SIG-M5 treated with dmso at 0.1 percent for 504 hours (cell line): ENCODE measurements around the gene DIRAS1.

Experiments used
- DNase-seq: peaks from one replicate; lab custom pipeline; 2025; ENCODE audit not compliant: unreplicated experiment; lab: John Stamatoyannopoulos, UW

The DIRAS1 gene, protein sequence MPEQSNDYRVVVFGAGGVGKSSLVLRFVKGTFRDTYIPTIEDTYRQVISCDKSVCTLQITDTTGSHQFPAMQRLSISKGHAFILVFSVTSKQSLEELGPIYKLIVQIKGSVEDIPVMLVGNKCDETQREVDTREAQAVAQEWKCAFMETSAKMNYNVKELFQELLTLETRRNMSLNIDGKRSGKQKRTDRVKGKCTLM

DNA sequence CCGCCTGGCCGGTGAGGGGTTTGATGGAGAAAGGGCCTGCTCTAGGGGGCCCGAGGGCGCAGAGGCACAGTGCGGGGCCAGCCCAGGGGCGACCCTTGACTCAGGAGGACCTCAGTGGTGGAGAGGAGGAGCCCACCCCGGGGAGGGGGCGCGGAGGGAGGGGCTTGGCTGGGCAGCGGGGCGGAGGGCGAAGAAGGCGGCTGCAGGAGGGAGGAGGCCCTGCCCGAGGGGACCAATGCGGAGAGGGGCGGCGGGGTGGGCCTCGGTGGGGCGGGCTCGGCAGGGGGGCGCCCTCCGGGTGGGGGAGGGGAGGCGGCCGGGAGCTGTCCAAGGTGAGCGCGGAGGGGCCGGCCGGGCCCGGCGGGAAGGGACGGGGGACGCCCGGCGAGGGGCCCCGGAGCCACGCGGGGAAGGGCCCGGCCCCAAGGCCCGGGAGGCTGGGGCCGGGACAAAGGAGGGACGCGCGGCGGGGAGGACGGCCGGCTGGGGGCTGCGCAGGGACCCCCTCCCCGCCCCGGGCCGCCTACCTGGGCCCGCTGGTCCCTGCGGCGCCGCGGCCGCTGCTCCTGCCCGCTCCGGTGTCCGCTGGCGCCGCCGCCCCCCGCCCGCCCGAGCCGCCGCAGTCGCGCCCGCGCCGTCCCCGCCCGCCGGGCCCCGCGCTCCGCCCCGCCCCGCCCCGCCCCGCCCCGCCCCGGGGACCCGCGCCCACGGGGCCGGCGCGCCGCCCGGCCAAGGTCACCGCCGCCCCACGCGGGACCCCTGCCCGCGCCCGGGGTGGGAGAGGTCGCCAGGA is at the start of gene DIRAS1:
DIRAS1 (minus strand) TSS at position 596 of the 793 bp plus-strand sequence. CDS start 3,566 bp downstream, outside the sequence.
- no peak for DNase-seq

DNA sequence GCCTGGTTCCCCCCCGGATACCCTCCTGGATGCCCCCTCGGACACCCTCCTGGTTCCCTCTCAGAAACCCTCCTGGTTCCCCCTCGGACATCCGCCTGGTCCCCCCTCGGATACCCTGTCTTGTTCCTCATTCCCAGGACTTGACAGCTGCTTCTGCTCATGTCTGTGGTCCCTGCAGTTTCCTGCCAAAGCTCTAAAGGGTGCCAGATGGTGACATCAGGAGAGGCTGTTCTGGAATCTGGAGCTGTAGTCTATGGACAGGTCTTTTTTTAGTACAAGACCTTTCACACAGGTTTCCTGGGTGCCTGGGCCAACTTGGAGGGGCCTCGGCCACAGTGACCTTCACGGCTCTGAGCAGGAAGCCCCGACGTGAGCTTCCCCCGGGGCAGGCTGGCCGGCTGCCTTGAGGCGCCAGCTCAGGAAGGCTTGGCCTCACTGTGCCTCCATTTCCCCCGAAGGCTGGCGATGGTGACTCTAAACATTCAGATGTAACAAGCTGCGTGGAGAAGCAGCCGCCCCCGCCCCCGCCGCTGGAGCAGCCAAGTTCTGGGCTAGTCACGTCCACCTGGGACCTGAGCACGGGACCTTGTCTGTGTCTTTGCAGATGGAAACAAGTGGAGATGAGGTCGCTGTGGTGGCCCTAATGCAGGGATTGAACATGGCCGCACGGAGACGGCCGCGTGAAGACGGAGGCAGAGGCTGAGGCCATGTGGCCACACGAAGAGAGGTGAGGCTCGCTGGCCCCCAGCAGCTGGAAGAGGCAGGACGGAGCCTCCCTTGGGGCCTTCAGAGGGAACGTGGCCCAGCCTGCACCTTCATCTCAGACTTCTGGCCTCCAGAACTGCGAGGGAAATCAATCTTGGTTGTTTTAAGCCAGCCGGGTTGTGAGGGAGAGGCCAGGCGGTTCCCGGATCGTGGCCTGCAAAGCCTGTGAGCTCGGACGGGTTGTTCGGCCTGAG is 49.2 kb upstream of the DIRAS1 start:
- no peak for DNase-seq

DNA sequence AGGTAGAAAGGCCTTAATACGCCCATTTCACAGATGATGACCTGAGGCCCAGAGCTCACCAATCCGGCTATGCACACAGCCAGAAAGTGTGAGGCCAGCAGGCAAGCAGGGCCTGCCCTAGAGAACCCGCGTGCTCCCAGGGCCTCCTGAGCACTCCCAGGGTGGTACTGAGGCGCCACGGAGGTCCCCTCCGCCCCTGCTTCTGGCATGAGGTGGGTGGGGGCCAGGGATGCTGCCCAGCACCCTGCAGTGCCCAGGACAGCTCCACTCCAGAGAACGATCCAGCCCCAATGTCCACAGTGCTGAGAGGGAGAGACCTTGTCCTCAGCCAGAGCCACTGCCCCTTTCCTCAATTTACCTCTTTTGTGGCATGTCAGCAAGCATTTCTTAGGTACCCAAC is 48.0 kb upstream of the DIRAS1 start:
- DNase-seq: no peak

DNA sequence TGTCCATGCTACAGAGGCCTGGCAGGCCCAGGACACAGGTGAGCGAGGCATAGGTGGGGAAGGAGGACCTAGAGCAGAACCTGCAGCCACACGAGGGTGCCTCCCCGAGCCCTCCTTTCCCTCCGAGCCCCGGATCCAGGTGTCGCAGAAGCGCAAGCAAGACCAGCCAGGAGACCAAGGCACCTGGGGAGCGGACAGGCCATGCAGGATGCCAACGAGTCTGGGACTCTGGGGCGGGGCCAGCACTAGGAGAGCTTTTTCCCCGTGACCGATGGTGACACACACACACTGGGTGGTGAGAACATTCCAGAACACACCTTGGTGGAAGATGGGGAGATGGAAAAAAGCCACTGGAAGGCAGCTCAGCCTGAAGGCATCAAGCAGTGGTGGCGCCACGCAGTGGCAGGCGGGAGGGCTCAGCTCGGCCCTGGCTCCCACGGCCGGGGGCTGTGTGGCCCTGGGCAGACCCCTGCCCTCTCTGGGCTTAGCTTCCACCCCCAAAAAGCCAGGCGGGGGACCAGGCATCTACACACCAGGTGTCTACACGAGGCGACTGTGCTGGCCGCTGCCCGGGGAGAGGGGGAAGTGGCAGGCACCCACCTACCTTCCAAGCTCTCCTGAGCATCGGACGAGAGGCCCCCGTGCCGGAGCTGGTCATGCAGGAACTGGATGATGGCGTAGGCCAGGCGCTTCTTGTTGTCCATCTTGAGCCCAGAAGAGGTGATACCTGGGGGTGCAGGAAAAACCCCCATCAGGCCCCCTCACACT is 47.4 kb upstream of the DIRAS1 start:
- no peak for DNase-seq

DNA sequence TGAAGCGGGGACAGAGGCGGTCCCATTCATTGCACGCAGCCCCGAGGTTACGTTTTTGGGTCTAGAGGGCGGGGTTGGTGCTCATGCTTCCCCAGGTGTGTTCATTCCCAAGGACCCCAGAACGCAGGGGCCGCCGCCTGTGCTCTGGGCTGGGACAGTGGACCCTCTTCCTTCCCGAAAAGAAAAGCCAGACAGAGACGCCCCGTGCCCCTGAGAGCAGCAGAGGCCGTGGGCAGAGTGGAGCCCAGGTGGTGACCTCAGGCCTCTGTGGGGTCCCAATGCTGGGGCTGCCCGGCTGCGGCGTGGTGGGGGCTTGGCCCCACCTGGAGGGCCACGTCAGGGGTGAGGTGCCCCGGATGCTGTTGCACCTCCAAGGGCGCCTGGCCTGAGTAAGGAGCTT is 46.5 kb upstream of the DIRAS1 start:
- DNase-seq: no peak

DNA sequence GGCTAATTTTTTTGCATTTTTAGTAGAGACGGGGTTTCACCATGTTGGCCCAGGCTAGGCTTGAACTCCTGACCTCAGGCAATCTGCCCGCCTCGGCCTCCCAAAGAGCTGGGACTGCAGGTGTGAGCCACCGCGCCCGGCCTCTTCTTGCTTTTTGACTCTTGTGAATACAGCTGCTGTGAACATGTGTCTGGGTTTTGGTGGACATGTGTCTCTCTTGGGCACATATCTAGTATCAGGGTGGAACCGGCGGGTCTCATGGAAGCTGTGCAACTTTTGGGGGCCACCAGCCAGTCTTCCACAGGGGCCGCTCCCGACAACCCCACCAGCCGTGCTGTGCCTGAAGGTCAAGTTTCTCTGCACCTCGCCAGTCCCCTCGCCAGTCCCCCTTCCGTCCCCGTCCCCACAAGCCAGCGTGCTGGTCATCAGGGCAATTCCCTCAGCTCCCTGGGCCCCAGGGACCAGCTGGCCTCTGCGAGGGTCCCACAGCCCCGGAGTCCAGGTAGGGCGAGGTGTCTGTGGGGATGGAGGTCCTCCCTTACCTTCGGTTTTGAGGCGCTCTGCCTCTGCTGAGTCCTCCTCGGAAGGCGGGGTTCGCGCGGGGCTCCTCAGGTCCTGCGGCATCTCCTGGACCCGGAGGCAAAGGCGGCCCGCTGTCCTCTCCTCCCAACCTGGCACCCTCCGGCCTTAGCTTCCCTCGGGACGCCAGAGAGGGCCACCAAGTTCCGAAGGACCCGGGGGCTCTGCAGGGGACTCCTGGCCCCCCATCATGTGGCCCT is 45.6 kb upstream of the DIRAS1 start:
- no peak for DNase-seq

DNA sequence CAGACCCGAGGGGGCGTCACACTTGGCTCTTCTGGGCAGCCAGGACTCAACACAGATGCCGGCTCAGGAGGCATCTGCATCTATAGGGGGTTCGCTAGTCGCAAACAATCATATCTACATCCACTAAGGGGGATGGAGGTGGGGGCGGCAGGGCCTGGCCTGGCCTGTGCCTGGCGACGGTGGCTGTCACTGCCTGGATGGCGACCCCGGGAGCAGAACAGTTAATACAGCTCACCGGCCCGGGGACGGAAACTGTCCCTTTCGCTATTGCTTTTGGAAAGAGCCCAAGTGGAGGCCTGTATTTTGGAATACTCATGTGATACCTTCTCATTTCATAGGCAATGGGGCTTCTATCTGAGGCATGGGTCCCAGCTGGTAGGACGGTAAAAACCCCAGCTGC is 44.2 kb upstream of the DIRAS1 start:
- DNase-seq: no peak

DNA sequence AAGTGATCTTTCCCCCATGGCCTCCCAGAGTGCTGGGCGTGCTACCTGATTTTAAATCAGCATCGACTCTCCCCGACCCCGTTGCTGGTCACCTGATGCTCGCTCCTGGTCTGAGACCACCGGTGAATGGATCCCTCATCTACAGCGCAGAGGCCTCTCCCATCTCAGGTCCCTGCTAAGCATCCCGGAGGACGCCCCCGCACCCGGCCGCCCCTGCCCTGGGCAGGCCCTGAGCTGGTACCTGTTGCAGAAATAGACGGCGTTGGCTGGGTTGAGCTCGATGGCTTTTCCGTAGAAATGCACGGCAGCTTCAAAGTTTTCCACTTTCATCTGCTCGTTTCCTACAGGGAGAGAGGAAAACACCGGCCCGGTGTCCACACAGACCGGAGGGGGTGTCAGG is 43.8 kb upstream of the DIRAS1 start:
- no peak for DNase-seq

DNA sequence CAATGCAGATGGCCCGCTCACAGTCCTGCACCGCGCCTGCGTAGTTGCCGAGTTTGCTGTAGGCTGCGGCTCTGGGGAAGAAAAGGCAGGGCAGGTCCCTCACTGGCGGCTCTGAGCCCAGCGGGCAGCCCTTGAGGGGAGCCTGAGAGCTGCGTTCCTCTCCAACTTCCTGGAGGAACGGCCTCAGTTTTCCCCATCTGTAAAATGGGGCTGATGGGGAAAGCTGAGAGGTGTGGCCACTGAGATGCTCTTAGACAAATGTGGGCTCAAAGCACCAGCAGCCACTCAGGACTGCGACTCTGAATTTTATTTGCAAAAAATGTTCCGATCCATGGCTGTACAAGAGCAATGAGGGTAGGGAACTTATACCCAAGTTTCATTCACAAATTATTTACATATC is 42.5 kb upstream of the DIRAS1 start:
- DNase-seq: no peak

DNA sequence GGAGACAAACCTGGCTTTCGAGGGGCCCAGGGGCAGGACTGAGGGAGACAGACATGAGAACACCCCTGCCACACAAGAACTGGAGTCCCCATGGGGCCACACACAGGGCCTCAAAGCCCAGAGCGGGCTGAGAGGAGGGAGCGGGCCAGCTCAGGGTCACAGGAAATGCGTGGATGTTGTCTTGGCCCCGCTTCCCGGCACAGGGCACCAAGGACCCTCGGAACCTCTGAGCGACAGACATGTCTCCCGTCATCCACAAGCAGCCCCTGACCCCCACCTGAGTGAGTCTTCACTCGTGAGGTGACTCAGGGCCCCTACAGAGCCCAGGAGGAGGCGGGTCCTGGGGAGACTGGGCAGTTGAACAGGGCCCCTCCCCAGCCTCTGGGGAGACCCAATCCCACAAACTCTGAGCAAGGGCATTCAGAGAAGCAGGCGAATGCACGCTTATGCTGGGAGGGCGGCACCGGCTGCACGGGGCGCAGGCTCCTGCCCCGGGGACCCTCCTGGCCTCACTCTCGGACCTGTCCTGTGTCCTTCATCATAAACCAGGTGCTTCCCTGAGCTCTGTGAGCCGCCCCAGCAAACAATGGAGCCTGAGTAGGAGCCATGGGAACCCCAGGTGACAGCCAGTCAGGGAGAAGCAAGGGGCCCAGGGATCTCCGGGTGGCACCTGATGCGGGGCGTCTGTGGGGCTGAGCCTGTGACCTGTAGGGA is 41.8 kb upstream of the DIRAS1 start:
- DNase-seq: no peak

DNA sequence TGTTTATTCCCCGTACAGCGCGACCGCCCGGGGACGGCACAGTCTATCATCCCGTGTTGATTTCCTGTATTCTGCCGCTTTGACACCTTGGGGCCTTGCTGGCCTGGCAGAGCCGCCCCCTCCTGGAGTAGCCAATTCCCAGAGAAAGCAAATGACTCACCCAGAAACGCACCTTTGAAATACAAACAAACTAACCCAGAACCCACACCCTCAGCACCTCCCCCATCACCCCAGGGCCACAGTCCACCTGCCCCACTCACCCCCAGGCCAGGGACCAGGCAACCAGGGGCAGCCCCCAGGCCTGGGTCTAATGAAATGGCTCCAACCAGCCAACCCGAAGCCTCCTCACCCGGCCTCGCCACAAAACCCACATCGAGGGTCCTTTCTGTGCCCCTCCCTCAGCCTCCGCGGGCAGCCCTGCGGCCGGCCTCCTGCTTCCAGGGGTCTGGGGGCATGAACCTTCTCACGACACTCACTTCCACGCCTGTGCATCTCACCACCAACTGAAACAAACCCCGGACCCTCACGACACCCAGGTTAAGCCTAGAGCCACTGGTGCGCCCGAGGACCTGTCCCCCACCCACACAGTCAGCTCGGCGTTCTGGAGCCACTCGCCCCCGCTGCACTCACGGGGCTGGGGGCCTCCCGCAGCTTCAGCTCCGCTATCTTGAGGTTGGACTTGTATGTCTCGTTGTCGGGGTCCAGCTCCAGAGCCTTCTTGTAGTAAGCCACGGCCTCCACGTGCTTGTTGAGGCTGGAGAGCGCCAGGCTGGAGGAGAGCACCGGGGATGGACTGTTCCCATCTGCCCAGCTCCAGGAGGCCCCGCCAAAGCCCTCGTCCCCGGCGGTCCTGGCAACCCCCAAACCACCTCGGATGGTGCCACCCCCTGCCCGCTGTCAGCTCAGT is 41.0 kb upstream of the DIRAS1 start:
- DNase-seq: no peak

DNA sequence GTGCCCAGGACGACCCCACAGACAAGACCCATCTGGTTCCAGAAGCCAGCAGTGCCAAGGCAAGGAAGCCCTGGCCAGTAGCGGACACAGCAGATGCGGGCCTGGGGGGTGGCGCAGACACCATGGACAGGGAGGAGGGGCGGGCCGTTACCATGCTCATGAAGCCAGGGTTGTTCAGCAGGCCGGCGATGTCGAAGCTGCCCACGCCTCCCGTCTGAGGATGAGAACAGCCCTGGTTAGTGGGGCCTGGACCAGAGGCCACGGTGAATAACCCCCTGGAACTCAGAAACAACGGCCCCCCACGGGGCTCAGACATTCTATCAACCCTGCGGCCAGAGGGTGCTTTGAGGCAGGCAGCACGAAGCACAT is 40.1 kb upstream of the DIRAS1 start:
- DNase-seq: no peak

DNA sequence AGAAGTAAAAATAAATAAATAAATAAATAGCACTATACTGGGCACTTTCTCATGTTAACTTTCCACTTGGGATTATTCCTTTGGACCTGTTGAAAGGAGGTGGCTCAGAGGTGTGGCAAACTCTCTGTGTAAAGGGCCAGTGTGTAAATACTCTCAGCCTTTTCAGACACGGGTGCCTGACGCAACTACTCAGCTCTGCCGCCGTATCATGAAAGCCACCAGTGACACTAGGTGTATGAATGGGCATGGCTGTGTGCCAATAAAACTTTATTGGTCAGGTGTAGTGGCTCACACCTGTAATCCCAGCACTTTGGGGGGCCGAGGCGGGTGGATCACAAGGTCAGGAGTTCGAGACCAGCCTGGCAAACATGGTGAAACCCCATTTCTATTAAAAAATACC is 38.8 kb upstream of the DIRAS1 start:
- no peak for DNase-seq

DNA sequence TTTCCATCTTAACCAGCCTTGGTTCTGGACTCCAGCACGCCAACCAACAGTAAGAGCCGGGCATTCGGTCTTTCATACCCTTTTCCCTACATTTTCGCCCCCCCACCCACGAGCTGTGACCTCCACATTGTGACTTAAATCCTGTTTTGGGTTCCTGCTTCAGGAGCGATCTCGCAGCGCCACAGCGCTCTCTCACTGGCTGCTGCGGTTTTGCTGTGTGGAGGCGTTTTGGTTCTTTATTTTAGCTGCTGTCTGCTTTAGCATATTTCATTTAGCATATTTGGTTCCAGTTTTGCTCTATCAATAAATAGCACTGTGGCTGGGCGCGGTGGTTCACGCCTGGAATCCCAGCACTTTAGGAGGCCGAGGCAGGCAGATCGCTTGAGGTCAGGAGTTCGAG is 38.2 kb upstream of the DIRAS1 start:
- no peak for DNase-seq

DNA sequence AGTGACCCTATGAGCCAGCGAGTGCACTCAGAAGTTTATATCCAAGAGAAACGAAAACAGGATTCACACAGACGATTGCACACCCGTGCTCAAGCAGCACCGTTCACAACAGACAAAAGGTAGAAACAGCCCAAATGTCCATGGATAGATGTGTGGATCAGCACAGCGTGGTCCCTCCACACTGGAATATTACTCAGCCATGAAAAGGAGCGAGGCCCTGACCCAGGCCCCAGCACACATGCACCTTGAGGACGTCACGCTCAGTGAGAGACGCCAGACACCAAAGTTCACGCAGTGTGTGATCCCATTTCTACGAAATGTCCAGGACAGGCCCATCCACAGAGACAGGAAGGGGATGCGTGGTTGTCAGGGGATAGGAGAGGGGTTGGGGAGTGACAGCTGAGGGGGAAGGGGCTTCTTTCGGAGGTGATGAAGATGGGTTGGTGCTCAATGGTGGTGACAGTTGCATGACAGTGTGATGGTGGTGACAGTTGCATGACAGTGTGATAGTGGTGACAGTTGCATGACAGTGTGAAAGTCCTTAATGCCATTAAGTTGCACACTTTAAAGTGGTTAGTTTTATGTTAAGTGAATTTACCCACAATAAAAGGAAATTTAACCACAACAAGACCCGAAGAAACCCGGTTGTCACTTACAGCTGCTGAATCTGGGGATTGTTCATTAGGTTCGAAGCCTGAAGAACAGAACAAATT is 37.6 kb upstream of the DIRAS1 start:
- no peak for DNase-seq

DNA sequence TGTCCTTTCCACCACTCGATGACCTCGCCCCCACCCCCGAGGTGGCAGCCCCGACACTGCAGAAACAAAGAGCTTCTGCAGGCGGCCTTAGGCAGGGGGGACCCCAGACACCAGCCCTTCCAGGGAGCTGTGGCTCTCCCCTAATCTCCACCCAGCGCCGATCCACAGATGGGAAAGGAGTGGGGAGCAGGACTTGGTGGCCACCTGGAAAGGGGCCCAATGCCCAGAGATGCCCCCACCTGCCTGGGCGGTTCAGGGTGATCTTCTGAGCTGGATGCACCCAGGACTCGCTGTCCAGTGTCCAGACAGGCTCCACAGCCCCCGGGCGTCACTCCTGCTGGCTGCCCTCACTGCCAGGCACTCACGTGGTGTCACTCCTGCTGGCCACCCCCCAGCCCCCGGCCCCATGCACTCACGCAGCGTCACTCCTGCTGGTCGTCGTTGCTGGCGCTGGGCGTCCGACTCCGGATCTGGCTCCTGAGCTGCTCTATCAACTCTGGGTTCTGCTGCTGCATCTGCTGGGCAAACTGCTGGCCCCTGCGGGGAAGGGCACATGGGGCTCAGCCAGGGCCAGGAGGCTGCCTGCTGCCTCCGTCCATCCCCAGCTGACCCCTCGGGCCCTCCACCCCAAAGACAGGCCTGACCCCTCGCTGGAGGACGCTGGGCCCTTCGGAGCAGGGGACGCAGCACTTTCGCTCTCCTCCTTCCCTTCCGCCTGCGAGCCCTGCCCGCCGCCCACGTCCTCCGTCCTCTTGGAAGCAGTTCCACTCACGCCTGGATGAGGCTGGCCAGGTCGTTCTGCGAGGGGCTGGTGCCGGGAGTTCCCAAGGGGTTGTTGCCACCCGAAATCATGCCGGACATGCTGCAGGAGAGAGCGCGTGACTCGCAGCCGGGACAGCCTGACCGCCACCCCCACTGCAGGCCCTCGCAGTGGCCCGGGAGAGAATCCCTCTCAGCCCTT is 36.0 kb upstream of the DIRAS1 start:
- no peak for DNase-seq

DNA sequence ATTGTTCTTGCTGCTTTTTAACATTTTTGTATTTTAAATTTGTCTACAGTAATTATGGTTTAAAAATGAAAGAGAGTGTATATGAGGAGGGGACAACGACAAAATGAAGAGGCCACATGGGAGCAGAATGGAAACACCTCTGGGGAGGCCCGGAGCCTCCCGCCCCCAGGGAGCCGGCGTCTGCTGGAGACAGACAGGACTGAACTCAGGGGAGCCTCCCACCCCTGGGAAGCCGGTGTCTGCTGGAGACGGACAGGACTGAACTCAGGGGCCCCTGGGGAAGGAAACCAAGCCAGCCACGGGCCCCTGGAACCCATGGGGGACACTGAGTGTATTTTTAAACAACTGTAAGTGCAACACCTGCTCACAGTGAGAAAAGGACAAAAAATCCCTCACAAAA is 35.3 kb upstream of the DIRAS1 start:
- DNase-seq: no peak
